K562 (cell line): ENCODE data around the gene CBX2. TPM values are rescaled to one million over a fixed set of nuclear protein-coding genes. Genes with fewer than 3 reads are reported as not detected.

Experiments
- ATAC-seq: fragments of 200-7000 bp; cut with Tn5 transposase; 3 replicates; pipeline ENCODE4 v1.9.1; 2020; ENCODE audit warnings: moderate library complexity
- BruUV-seq: library from RNA; stranded (reverse); fragments of 400-500 nt; replicated peaks from 2 replicates; lab custom pipeline; 2021; lab: Mats Ljungman, UMichigan
- CTCF ChIA-PET: fragments of 300-600 bp; formaldehyde crosslinking; extraction: SDS; loops from one replicate; lab custom pipeline; 2021; ENCODE audit warnings: low intra/inter-chr PET ratio; lab: Yijun Ruan, JAX
- POLR2A ChIA-PET: fragments of 300-600, 350-650 bp; sonication (Branson Sonifier 250); formaldehyde crosslinking; extraction: SDS; loops from one replicate; lab custom pipeline; 2021; ENCODE audit warnings: antibody characterized with exemption, inconsistent platforms; lab: Yijun Ruan, JAX
- DNase-seq, 4 experiments: peaks; one replicate each; pipeline versions ENCODE4 v3.0.0 to v3.0.0-alpha.2; 2011 to 2018; ENCODE audit warnings: low spot score in 3 of 4, mixed read lengths in 3 of 4; ENCODE audit errors: extremely low read depth in 1 of 4
- FAIRE-seq: peaks from 2 replicates; lab custom pipeline; 2011; peaks lifted over from hg19 to GRCh38; lab: Jason Lieb, UNC
- H2AFZ ChIP-seq: 2 replicates; pipeline ENCODE4 v1.6.0; 2011; ENCODE audit warnings: low read depth, low read length, control low read depth, inconsistent platforms
- H3K27ac ChIP-seq: fragments of 200-600 bp; 3 replicates; pipeline ENCODE4 v1.8.0; 2011; ENCODE audit warnings: low read depth, mild to moderate bottlenecking, control low read depth, inconsistent platforms, low read length, moderate library complexity, mixed read lengths; ENCODE audit errors: extremely low read depth
- H3K27me3 ChIP-seq, 2 experiments: fragments of 300-600 bp in 1 of 2; 2 replicates in 1 of 2; 3 replicates in 1 of 2; pipeline versions ENCODE4 v1.6.0 to v1.8.0; 2011; ENCODE audit warnings: inconsistent platforms in 2 of 2, low read length in 2 of 2, mild to moderate bottlenecking in 1 of 2, mixed read lengths in 1 of 2, moderate library complexity in 1 of 2; ENCODE audit not compliant: control insufficient read depth in 2 of 2, insufficient read depth in 2 of 2
- H3K36me3 ChIP-seq: fragments of 300-600 bp; 3 replicates; pipeline ENCODE4 v1.8.0; 2011; ENCODE audit warnings: mild to moderate bottlenecking, low read length, inconsistent platforms; ENCODE audit not compliant: control insufficient read depth, insufficient read depth
- H3K4me1 ChIP-seq, 2 experiments: fragments of 200-600 bp in 1 of 2; replicated peaks in 1 of 2; 2 replicates in 1 of 2; 3 replicates in 1 of 2; pipeline versions ENCODE4 v1.5.1 to v1.8.0; 2011; ENCODE audit warnings: inconsistent platforms in 2 of 2, low read length in 2 of 2, mild to moderate bottlenecking in 1 of 2, mixed read lengths in 1 of 2, moderate library complexity in 1 of 2; ENCODE audit not compliant: control insufficient read depth in 2 of 2, insufficient read depth in 2 of 2
- H3K4me2 ChIP-seq: 2 replicates; pipeline ENCODE4 v1.6.1; 2011; ENCODE audit warnings: low read length, control low read depth, inconsistent platforms, mixed read lengths; ENCODE audit not compliant: insufficient read depth
- H3K4me3 ChIP-seq: fragments of 200-600 bp; sonication (generic), shearing (Covaris generic); 2 replicates; pipeline ENCODE4 v1.5.1; 2016; ENCODE audit warnings: control low read depth, inconsistent platforms
- H3K79me2 ChIP-seq: fragments of 200-600 bp; 3 replicates; pipeline ENCODE4 v1.8.0; 2011; ENCODE audit warnings: low read length, inconsistent platforms; ENCODE audit not compliant: control insufficient read depth, insufficient read depth
- H3K9ac ChIP-seq, 2 experiments: 2 replicates each; pipeline versions ENCODE4 v1.6.0 to v1.6.1; 2011; ENCODE audit warnings: low read depth in 2 of 2, low read length in 2 of 2, control low read depth in 1 of 2, inconsistent platforms in 1 of 2, mild to moderate bottlenecking in 1 of 2, mixed read lengths in 1 of 2; ENCODE audit not compliant: insufficient read depth in 1 of 2
- H3K9me1 ChIP-seq: one replicate; pipeline ENCODE4 v1.6.0; 2011; ENCODE audit warnings: inconsistent platforms, mild to moderate bottlenecking, low read length, moderate library complexity; ENCODE audit not compliant: control insufficient read depth, insufficient read depth
- H3K9me3 ChIP-seq: replicated peaks from 2 replicates; pipeline ENCODE4 v1.5.1; 2011; ENCODE audit warnings: low read depth, low read length, inconsistent platforms; ENCODE audit not compliant: control insufficient read depth, insufficient read depth
- H4K20me1 ChIP-seq: replicated peaks from 2 replicates; pipeline ENCODE4 v1.6.1; 2011; ENCODE audit warnings: low read length, inconsistent platforms, mixed read lengths; ENCODE audit not compliant: control insufficient read depth, insufficient read depth
- BRF1 ChIP-seq: IDR thresholded peaks from 3 replicates; pipeline ENCODE4 v1.6.1; 2011; ENCODE audit warnings: borderline replicate concordance, mild to moderate bottlenecking; ENCODE audit not compliant: insufficient read length; ENCODE audit errors: extremely low read depth
- CEBPZ ChIP-seq: fragments of 150-350 bp; IDR thresholded peaks from 2 replicates; pipeline ENCODE4 v1.6.1; 2014; ENCODE audit warnings: low read depth, mild to moderate bottlenecking, low read length, borderline replicate concordance
- DMBX1 ChIP-seq: fragments of 250-450 bp; sonication (Bioruptor Pico); IDR thresholded peaks from 2 replicates; pipeline ENCODE4 v1.8.0; 2022; ENCODE audit warnings: inconsistent platforms, mild to moderate bottlenecking, moderate library complexity, borderline replicate concordance
- LARP7 ChIP-seq: fragments of 450-650 bp; IDR thresholded peaks from 2 replicates; pipeline ENCODE4 v1.6.1; 2016
- RBFOX2 ChIP-seq: fragments of 200-400 bp; formaldehyde crosslinking; IDR thresholded peaks from 2 replicates; pipeline ENCODE4 v1.6.1; 2017; ENCODE audit warnings: low read depth, mild to moderate bottlenecking, low read length, moderate library complexity
- RFX7 ChIP-seq: fragments of 250-450 bp; sonication (Bioruptor Pico); IDR thresholded peaks from 2 replicates; pipeline ENCODE4 v1.5.1; 2021; ENCODE audit warnings: mild to moderate bottlenecking
- SIRT6 ChIP-seq: IDR thresholded peaks from one replicate; pipeline ENCODE4 v1.6.1; 2012; ENCODE audit warnings: low read depth, mild to moderate bottlenecking, control low read depth, inconsistent platforms, low read length, moderate library complexity
- SRF ChIP-seq, 2 experiments: fragments of 250-450, 450-650 bp in 1 of 2; sonication (Bioruptor Pico) in 1 of 2; sonication (generic) in 1 of 2; formaldehyde crosslinking; IDR thresholded peaks; 2 replicates each; pipeline versions ENCODE4 v1.5.0 to v1.5.1; 2020 to 2022; ENCODE audit warnings: mild to moderate bottlenecking in 1 of 2, missing genetic modification reagents in 1 of 2
- STAT5A ChIP-seq: IDR thresholded peaks from 2 replicates; pipeline ENCODE4 v1.6.1; 2012; ENCODE audit warnings: low read length, inconsistent platforms, borderline replicate concordance
- U2AF2 ChIP-seq: fragments of 200-400 bp; formaldehyde crosslinking; optimal IDR thresholded peaks from 2 replicates; pipeline ENCODE3; 2017; ENCODE audit warnings: low read depth, mild to moderate bottlenecking, low read length
- USF1 ChIP-seq: sonication (generic); formaldehyde crosslinking; IDR thresholded peaks from 2 replicates; pipeline ENCODE4 v1.9.0; 2022; ENCODE audit warnings: mild to moderate bottlenecking, missing genetic modification reagents
- ZNF431 ChIP-seq: sonication (generic); formaldehyde crosslinking; IDR thresholded peaks from 2 replicates; pipeline ENCODE4 v1.8.0; 2022; ENCODE audit warnings: mild to moderate bottlenecking, missing genetic modification reagents
- ZNF655 ChIP-seq: fragments of 250-450 bp; sonication (Bioruptor Pico); IDR thresholded peaks from 2 replicates; pipeline ENCODE4 v1.5.0; 2021
- WGBS: fragments of 100-300 bp; shearing (Covaris generic); methylation state at CpG from one replicate; pipeline ENCODE4 v1.1.6; 2016; ENCODE audit warnings: low coverage, mixed read lengths; ENCODE audit not compliant: insufficient coverage; ENCODE audit errors: missing lambda C conversion rate; 5-methylcytosine and 5-hydroxymethylcytosine counted together
- in situ Hi-C: fragments of 300-500 bp; cut with MboI; formaldehyde crosslinking; loops from 4 replicates; pipeline ENCODE4 v1.15.0; 2018; ENCODE audit warnings: inconsistent platforms, mixed read lengths
- intact Hi-C: fragments of 100-400 bp; cut with micrococcal nuclease; formaldehyde crosslinking; loops from 2 replicates; pipeline ENCODE4 v1.14.2; 2022
- polyA plus RNA-seq, 8 experiments: library from polyadenylated mRNA; depleted of rRNA in 4 of 8; stranded (reverse) in 5 of 8; unstranded in 3 of 8; fragments of >200 nt; fragmentation: Nextera tagmentation in 2 of 8; fragmentation: Illumina TruSeq in 1 of 8; extraction: Ambion mirVana in 2 of 8; extraction: Trizol in 1 of 8; gene quantifications; 2 replicates each; pipeline versions ENCODE4 v1.2.1 to v1.2.3, GENCODE V29; 2011 to 2014; ENCODE audit warnings: inconsistent platforms in 1 of 8, missing spikeins in 1 of 8
- total RNA-seq, 7 experiments: library from RNA; depleted of rRNA in 6 of 7; stranded (reverse); fragments of >200 nt in 6 of 7; fragmentation: Illumina TruSeq in 2 of 7; extraction: Trizol in 2 of 7; gene quantifications; 2 replicates each; pipeline versions ENCODE4 v1.2.1 to v1.2.3, GENCODE V29; 2011 to 2021; ENCODE audit warnings: low replicate concordance in 1 of 7
- TF ChIP-seq, protein P1 (sequence below): fragments of 450-650 bp; IDR thresholded peaks from 2 replicates; pipeline ENCODE4 v1.6.1; 2016; ENCODE audit warnings: missing biosample characterization, missing genetic modification characterization
- TF ChIP-seq, protein P2 (sequence below): fragments of 250-450 bp; sonication (Bioruptor Pico); IDR thresholded peaks from 2 replicates; pipeline ENCODE4 v1.8.0; 2021; ENCODE audit warnings: moderate library complexity, mild to moderate bottlenecking, inconsistent platforms

CBX2 gene
- total and polyA plus RNA-seq, 9 of the 15 experiments (the other 6 are each of a cell fraction or from before 2014, with no cell fraction given), result 0.66 to 26.9 (median 13.9) TPM

DNA sequence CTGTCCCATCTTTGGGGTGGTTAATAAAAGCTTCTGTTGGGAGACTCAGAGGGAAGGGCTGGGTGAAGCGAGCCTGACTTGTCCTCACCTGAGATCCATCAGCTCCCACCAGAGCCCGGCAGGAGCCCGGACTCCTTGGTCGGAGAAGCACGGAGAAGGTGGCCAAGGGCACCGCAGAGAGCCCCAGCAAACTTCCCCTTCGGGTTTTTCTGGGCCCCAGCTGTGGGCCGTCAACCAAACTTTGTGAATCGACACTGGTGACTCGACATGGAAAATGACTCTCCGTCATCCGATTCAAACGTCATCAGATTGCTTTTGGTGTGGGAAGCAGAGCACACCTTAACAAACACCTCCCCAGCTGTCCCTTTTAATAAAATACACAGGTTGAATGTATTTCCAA, 25.8 kb upstream of the CBX2 start (continued):
- TF ChIP-seq SIRT6, result no peak
- TF ChIP-seq RFX7, result no peak

- CTCF ChIA-PET, result no interaction called here
- ATAC-seq, result no peak
- in situ Hi-C loops (no loop called here), intact Hi-C loops (no loop called here)
- Histone ChIP-seq H3K27me3 (no peaks in the 10 kb centered on the region; a peak in 1 of 5 replicates), H3K4me1 (peaks cover 9 to 13% of the 10 kb centered on the region in 2 experiments), H4K20me1 (no peaks in the 10 kb centered on the region), H3K4me3 (no peak overlapping the region), H3K36me3 (no peaks in the 10 kb centered on the region), H3K79me2 (no peaks in the 10 kb centered on the region), H3K27ac (no peak overlapping the region), H3K4me2 (no peak overlapping the region), H3K9me1 (no peaks in the 10 kb centered on the region), H2AFZ (peak overlapping the region; percentile 51; the same call in 1 of the 2 replicates), H3K9me3 (no peaks in the 10 kb centered on the region), H3K9ac (no peak overlapping the region)
- no TSS peak for BruUV-seq
- WGBS, result 31% methylated on average over 12 of the region's 12 CpGs
- no peak for FAIRE-seq
- DNase-seq, result no peak
- POLR2A ChIA-PET, result interaction anchor here (0.8 kb wide), 1 partner anchor 22 kb away, joined by 3 read pairs; no protein-coding TSS in a partner anchor
- TF ChIP-seq USF1 (no peak), ZNF655 (CRISPR knock-in tag) (no peak), STAT5A (no peak), RBFOX2 (no peak), SRF (CRISPR knock-in tag; IDR thresholded peaks at IDR 0.05) (no peak), BRF1 (no peak), ZNF431 (CRISPR knock-in tag) (no peak), CEBPZ (no peak), U2AF2 (no peak), LARP7 (no peak), DMBX1 (CRISPR knock-in tag) (no peak)
- TF ChIP-seq, protein P1, sequence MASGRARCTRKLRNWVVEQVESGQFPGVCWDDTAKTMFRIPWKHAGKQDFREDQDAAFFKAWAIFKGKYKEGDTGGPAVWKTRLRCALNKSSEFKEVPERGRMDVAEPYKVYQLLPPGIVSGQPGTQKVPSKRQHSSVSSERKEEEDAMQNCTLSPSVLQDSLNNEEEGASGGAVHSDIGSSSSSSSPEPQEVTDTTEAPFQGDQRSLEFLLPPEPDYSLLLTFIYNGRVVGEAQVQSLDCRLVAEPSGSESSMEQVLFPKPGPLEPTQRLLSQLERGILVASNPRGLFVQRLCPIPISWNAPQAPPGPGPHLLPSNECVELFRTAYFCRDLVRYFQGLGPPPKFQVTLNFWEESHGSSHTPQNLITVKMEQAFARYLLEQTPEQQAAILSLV (tag), result no peak
- TF ChIP-seq, protein P2, sequence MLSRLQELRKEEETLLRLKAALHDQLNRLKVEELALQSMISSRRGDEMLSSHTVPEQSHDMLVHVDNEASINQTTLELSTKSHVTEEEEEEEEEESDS (CRISPR knock-in tag), result no peak
Measured at GRCh38 chr17:79754370-79754769, 23.6 kb upstream of the CBX2 start.
